Measurements from ENCODE around the gene FOXP1.

Gene FOXP1

DNA sequence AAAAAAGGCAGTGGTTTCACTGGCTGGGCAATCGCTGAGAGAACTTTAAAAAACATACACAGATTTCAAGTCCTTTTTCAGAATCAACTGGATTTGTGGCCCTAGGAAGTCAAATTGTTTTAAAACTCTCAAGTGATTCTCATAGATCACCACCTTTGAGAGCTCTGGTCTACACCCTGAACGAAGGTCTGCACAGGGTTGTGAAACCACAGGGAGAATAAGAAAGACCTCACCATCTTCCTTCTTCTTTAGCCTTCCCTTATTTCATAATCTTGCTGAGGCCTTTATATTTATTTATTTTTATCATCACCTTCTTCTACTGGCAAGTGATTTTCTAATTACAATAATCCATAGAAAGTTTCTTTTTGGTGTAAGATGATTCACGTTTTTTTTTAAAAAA is 58.1 kb downstream of the FOXP1 start:
- no peak for DNase-seq

DNA sequence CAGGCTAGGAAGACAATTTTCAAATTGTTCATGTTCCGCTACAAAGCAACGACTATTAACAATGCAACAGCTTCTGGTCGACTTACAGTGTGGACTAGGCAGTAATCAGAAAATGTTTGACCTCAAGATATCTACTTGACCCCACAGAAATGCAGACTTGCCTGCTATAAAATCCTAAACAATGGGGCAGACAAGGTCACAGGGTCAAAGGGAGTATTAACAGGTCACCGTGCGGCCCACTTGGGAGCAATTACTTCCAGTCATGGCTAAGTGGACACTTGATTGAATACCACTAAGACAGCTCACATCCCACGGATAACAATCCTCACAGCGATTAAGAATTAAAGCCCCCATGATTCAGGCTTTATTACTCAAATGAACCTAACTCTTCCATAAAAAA is 58.9 kb downstream of the FOXP1 start:
- no peak for DNase-seq

DNA sequence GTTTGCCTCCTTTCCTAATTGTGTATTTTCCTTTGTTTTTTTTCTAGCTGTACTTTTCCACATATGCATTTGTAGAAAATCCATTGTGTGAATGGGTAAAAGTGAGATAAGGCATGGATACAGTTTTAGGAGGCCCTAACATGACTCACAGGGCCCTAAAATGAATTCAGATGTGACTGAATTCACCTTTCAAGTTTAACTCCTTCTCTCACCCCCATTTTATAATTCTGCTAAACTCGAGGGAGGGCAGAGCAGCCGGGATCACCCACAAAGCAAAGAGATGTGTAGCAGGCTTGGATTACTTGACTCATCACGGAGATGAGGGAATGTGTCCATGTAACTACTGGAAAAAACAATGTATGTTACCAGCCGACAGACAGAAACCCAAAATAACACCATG is 59.9 kb downstream of the FOXP1 start:
- DNase-seq, result no peak

DNA sequence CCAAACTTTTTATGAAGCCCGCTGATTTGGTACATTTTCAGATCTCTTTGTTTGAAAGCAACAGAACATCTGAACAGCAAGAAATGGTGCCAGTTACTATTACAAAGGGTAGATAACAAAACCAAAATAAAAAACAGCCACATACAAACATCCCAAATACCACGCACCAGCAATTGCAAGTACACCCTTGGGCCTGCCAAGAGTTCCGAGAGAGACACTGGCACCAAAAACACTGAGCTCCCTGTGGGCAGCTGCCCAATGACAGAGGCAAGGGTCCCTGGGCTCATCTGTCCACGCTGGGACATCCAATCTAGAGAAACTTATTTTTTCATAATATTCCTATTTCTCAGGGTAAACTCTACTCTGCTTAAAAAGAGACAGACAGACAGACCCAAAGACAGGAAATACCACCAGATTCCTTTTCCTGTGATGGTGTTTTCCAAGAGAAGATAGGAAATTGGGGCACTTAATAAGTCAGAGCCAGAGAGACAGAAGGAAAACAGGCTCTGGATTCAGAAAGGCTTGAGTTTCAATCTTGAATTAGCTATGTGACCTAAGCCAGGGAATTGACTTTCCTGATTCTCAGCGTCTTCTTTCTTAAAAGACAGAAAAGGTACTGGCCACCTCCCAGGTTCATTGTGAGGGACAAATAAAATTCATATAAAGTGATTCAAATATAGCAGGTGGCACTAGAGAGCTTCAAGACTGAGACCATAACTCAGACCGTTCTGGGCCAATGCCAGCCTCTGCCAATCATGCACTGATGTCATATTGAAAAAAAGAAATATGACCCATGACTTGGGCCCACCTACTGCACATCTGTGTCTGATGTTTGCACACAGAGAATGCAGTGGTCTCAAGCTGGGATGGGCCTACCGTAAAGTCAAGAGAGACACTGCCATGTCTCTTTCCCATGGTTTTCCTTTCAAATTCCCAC is 61.3 kb downstream of the FOXP1 start:
- no peak for DNase-seq

DNA sequence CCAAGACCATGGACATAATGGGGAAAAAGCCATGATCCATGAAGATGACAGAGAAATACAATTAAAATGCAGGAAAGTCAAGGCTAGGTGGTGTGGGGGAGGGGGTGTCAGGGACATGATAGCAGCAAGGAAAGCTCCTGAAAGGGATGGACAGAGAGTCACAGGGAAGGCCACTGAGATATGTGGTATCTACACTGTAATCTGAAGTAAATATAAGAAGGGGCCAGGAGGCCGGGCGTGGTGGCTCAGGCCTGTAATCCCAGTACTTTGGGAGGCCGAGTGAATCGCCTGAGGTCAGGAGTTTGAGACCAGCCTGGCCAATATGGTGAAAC is 62.5 kb downstream of the FOXP1 start:
- DNase-seq, result no peak

DNA sequence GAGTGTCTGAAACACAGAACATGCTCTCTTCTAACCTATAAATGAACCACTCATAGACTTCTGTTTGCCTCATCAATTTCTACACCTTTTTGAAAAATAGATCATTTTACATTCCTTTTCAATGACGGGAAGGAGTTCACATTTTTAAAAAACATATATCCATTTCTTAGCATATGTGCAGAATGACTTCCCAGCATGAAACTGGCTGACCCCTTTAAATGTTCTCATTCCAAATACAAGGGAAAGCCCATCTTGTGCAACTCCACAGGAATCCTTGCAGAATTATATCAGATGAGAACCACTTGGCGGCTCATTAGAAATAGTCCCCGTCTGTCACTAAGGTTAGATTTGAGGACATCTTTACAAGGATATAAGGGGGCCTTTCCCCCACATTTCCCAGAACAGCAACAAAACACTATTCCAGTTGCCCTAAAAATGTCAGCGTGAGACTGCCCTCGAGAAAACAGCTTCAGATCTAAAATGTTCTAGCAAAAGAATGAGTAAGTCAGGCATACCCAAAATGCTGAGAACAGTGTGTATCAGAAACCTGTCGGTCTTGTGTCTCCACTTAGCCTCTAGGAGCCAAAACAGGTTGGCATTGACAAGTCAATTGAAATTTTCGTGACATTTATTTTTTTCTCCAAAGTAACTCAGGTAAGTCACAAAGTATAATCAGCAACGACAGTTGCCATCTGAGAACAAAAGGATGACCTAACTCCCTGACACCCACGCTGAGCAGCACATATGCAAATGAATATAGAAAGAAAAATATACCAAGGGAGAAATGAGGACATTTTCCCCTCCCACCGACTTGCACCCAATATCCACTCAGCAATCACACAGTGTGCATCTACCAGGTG is 63.1 kb downstream of the FOXP1 start:
- no peak for DNase-seq

DNA sequence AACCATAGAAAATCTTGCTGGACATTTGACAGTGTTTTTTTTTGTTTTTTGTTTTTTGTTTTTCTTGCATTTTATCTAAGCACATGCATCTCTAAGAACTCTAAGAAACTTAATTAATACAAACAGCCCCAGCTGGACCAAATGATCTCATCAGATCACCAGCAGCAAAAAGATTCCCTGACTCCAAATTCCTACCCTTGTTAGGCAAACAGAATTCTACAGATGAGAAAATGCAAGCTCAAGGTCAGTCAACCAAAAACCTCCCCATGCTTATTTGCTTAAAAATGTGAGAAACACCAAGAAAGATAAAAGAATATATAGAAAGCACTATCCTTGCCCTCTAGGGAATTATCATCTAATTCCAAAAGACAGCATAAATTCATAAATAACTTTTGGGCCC is 65.4 kb downstream of the FOXP1 start:
- no peak for DNase-seq

DNA sequence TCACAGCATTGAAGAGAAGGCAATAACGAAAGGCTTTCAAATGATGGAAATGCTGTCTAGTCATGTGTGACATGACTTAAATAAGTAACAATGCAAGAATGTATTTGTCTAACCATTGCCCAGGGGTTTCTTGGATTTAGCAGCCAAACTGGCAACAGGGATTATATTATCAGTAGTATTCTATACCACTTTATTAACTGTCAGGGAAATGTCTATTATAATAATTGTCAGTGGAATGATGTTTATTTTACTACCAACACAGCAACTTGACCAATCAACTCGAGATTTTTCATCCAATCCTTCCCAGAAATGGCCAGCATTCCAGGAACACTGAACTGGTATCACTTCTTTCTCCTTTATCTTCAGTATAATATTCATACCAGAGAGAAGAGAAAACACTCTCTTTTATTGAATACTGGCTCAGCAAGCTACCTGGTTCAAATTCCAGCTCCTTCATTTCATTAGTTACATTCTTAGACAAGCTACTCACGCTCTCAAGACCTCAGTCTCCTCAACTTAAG is 66.2 kb downstream of the FOXP1 start:
- DNase-seq, result no peak

DNA sequence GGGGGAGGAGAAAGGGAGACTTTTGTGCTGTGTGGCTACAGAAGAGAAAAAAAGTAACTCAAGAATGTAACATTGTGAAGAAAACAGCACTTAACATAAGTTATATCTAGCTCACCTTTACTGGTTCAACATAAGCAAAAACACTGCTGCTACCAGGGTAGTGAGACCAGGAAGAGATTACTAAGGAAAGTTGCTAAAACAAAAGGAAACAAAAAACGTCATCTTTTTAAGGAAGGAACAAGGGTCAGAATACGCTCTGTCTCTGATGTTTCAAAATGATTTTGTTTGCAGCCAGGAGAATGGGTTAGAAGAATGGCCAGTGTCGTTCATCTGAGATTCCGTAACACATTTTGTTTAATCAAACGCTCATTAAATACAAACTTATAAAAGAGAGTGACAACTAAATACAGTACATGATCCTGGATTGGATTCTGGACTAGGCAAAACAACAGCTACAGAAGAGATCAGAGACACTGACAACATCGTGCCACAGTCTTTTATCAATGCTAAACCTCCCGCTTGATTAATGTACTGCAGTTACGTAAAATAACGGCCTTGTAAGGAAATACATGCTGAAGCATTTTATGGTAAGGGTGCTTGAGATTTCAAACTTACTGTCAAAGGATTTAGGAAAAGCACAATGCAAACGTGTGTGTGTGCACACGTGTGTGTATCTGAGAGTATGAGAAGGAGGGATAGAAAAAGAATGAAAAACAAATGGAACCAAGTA is 67.7 kb downstream of the FOXP1 start:
- no peak for DNase-seq

DNA sequence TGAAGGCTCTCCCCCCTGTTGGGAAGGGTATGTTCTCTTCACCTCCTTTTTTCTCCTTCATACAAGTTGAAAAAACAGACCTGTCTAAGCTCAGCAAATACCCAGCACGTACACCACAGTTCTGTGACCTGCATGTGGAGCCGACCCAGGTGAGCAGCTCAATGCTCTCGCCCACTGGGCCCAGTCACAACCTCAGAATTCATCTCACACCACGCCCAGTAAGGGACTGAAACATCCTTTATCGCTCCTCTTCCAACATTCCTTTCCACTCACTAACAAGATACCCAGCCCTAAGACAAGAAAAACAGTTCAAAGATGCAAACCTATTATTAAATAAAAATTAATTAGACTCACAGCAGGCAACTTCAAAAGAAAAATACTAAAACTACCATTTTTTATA is 68.9 kb downstream of the FOXP1 start:
- no peak for DNase-seq

DNA sequence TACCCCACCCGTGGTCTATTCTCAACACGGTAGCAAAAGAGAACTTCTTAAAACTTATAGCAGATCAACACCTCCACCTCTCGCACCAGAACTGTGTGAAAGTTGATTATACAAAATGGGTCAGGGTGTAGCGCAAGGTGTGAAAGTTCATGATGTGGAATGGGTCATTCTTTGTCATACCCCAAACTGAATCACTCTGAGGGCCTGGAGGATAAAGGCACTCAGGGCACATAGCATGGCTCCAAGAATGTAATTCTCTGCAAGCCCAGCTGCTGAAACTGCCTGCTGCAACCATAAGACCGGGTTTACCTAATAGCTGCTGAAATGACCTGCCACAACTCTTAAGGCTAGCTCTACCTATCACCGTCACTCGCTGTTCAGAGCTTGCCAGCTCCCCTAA is 70.0 kb downstream of the FOXP1 start:
- no peak for DNase-seq

DNA sequence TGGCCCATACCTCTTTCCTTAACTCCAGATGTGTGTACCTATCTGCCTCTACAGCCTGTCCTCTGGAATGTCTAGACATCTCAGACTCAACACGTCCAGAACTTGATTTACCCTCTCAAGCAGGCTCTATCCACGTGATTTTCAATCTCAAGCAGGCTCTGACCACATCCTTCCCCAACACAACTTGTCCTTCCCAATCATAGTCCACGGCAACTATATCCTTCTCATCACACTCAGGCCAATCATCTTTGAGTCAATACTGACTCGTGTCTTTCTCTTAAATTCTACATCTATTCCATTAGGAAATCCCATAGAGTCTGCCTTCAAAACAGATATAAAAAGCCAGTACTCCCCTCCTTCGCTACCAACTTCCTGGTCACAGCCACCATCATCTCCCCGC is 70.4 kb downstream of the FOXP1 start:
- DNase-seq, result no peak

DNA sequence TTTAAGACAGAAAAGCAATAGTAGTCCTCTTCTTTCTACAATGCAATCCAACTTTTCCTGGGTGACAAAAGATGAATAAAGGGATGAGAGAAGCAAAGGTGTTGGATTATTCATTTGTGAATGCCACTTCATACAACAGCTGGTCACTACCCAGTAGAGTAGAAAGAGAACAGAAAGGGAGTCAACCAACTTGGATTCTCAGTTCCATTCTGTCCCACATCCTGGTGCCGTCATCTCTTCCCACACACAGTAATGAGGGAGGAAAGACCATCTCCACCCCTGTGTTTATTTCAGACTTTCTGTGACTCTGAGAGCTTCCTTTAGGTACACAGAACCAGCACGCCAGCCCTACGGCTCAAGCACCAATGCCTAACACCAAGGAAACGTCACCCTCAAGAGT is 71.0 kb downstream of the FOXP1 start:
- no peak for DNase-seq

DNA sequence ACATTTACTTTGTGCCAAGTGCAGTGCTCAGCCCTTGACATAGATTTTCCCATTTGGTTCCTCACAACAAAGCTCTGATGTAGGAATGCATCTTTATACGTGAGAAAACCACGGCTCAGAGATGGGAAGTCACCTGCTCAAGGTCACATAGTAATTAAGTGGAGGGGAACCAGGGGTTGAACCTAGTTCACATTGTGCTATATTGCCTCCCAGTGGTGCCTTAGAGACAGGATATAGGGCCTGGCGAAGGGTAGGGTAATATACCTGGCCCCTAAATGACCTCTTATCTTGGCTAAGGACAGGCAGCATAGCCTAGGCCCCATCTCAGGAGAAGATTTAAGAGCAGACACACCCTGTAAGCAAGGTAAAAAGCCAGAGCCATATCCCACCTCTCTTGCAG is 71.5 kb downstream of the FOXP1 start:
- peak; percentile 25 to 37 for DNase-seq

DNA sequence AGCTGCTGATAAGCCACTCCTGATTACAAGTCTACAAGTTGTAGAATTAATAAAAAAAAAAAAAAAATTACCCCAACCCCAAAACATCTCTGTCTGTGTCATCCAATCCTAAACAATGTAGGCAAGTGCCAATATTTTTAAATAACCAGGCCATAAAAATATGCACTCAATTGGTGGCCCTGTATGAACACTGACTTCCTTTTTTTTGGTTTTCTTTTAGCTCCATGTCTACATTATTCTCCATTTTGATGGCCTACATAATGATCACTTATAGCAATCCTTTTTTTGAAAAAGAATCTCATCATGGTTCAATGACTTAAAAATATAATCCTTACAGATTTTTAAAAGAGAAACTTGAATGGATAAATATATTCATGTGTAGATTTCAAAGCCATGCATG is 72.1 kb downstream of the FOXP1 start:
- no peak for DNase-seq

DNA sequence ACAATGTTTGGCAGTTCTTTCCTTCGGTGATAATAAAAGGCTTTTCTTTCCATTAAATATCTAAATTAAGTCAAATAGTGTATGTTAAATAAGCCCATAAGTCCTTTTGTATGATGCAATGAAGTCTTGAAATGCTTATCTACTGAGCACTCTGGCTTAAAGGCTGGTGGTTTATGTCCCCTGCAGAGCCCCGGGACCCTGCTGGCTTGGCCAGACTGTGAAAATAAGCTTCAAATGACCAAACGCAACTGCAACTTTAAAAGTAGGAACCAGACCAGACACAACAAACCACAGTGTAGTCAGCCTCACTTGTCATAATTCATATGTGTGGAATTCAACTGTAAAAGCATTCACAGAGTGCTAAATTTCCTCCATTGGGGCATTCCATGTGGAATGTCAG is 72.5 kb downstream of the FOXP1 start:
- DNase-seq, result no peak

DNA sequence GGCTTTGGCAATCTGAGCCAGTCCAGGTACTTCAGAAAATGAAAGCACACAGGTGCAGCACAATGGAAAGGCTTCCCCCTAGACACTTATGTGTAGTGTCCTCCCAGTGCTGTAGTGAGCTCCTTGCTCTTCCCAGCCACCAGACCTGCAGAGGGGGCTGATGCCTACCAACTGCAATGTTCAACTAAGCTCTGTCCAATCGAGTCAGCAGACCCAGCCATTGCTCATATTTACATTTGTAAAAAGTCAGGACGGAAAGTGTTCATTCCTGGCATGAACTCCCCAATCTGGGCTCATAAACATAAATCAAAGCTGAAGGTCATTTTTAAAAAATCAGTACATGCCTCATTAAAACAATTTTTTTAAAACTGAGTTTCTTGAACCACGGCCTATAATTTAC is 73.0 kb downstream of the FOXP1 start:
- no peak for DNase-seq

DNA sequence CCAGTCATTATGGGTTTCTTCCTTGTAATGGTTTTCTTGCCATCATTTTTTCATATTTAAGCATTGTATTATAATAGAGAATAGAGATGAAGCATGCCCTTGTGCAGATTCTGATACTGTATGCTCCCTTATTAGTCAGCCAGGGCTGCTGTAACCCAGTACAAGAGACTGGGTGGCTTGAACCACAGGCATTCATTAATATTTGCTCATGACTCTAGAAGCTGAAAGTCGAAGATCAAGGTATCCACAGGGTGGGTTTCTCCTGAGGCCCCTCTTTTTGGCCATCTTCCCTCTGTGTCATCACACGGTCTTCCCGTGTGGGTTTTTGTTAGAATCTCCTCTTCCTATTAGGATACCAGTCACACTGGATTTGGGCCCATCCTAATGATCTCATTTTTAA is 74.5 kb downstream of the FOXP1 start:
- no peak for DNase-seq

DNA sequence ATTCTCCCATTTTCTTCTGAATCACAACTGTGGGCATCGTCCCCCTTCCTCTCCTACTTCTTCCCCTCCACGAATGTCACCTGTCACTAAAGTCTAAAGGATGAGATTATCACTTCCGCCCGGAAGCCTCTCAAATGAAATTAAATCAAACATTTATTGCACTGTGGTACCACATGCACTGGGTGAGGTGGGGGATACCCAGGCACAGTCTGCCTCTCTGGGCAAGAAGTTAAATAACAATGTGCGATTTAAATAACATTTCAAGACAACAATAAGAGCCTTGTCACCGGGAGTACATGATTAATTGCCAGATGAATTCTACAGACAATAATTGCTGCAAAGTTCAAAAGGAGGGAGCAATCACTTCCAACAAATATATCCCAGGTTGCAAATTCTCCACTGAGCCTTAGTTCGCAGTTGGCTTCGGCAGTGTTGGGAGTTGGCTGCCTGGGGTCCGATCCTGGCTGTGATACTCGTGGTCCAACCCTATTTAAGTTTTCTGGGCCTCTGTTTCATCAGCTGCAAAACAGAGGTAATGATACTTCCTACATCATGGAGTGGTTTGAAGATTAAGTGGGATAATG is 77.7 kb downstream of the FOXP1 start:
- no peak for DNase-seq

DNA sequence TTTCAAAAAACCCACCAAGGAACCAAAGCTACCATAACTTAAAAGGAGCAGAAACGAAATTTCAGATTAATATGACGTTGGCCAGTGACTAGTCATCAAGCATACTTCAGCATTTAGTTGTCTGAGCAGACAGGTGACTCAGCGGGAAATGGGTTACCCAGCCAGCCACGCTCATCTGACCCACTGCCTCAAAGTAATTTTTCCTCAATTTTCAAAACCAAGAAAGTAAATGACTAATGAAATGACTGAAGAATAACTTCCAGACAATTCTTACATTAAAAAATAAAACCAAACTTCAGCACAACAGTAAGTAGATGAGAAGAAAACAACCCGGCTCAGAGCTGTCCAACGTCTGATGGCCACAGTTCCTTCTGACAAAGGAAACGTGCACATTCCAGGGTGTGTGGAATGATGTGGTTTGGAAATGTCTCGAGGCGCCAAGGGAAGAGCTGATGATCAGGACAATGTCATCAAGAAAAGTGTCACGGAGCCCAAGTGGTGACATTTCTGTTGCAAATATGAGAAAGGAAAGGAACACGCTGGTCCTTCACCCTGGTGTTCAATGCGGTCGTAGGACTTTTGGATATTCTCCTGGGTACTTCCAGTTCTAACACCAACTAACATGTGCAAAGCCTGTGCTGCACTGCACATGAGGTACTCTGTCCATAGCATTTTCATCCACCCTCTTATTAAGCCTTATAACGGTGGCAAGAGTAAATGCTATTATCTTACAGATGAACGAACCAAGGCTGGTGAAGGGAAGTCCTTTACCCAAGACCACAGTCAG is 79.1 kb downstream of the FOXP1 start:
- DNase-seq, result peak; percentile 53 to 63

DNA sequence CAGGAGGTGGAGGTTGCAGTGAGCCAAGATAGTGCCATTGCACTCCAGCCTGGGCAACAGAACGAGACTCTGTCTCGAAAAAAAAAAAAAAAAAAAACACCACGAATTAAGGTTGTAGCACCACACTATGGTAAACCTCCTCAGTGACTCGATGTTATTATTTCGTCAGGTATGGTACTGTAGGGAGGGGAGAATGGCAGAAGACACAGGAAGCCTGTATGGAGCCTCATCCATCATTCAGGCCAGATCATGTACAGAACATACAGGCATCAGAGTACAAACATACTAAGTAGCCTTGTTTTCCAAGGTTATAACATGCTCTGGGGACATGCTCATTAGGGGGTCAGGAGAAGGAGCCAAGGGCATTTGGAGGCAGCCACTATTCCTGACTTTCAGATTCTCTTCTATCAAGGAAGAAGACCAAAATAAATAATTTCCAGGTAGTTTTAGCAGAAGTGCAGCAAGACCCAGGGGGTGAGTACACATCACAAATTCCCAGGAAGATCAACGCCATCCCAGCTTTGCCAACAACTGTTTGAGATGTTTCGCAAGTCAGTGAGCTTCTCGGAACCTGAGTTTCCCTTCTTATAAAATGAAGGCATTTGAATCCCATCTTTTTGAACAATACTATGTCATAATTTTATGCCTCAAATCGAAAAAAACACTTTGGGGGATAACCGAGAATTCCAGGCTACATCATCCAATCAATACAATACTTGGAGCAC is 79.8 kb downstream of the FOXP1 start:
- no peak for DNase-seq

Measured in activated CD4-positive, alpha-beta T cell treated with anti-CD3 and anti-CD28 coated beads, Interleukin-2, amount 50 U/mL, for 4 hours (primary cell).